ENCODE data around the gene WDR46. TPM values are rescaled to one million over a fixed set of nuclear protein-coding genes. Genes with fewer than 3 reads are reported as not detected.

Gene WDR46
- total and polyA plus RNA-seq, 2 of the 13 experiments (the other 11 are each of a cell fraction or from before 2014, with no cell fraction given), result 47.4 to 105 TPM

DNA sequence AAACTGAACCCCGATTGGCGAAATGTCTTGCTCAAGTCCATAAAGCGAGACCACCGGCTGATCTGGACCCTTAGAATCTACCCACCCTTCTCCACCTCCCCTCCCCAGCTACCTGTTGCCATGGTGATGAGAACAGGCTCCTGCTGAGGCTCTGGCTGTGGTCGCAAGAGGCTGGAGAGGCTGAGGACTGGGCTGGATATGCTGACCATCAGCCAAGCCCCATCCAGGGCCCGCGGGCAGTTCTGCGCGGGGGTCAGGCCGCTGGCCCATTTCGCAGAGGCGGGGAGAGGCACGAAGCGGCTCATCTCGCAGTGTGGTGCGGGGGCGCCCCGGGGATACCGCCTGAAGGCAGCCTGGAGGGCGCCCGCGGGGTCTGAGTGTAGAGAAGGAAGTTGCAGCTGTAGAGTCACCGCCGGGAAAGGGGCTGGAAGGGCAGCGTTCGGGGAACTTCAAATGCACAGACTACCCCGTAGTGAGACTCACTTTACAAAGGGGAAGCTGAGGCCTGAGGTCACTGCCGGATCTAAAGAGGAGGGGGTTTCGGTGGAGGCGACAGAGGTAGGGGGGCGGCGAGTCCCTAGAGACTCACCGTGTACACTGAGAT lies 24.2 kb upstream of the WDR46 start:
- no TSS peak for BruUV-seq (replicated peaks)
- no peak for FAIRE-seq
- H3K27ac ChIP-seq (ENCODE audit: extremely low read length, insufficient read depth, low read length), result peak overlapping the region; percentile 83
- intact Hi-C loops (cut with micrococcal nuclease; ENCODE audit: unreplicated experiment) (loop anchor here (5.0 kb wide), 1 partner anchor 41 kb away; the partner anchor contains the start of genes RPS18 and VPS52), in situ Hi-C loops (cut with HindIII; ENCODE audit: extremely low pct_ligation_motif_present, low pct_unique_long_range_greater_than_20kb) (no loop called here)
- peak overlapping the region; percentile 38 for H2AFZ ChIP-seq (ENCODE audit: low read length)
- H3K79me2 ChIP-seq (ENCODE audit: insufficient read depth, low read length), result peaks cover 20% of the 10 kb centered on the region
- H3K36me3 ChIP-seq (replicated peaks in 1 of 2; ENCODE audit: control insufficient read depth in 1 of 2, insufficient read depth in 2 of 2, low read length in 2 of 2), result 0 out of 5 replicates have a peak, but pooled peaks cover 0 to 2% of the 10 kb centered on the region in 2 experiments
- 1% methylated on average over 33 of the region's 33 CpGs for WGBS (ENCODE audit: low lambda C conversion rate)
- ChIA-PET POLR2A (interaction anchor here (0.6 to 2.7 kb wide), 10 partner anchors 11 to 341 kb away, joined by 3 to 40 read pairs (median 9); partner anchors contain the start of genes CUTA, PFDN6, PHF1 and RGL2), CTCF (ENCODE audit: low intra/inter-chr PET ratio, low total read pairs) (no interaction called here)
- H3K9me3 ChIP-seq (ENCODE audit: low read length), result no peaks in the 10 kb centered on the region
- ATAC-seq, result peak; percentile 31
- no peaks in the 10 kb centered on the region; a peak in 1 of 5 replicates for H3K27me3 ChIP-seq (ENCODE audit: control insufficient read depth in 1 of 2, insufficient read depth in 2 of 2, low read length in 2 of 2)
- peak overlapping the region; percentile 92 for H3K9ac ChIP-seq (ENCODE audit: insufficient read depth, low read depth, low read length)
- peaks cover 25% of the 10 kb centered on the region for H3K4me1 ChIP-seq (ENCODE audit: insufficient read depth, low read length)
- DNase-seq (ENCODE audit: low spot score), result no peak
- H3K4me2 ChIP-seq (ENCODE audit: low read depth, low read length), result peak overlapping the region; percentile 94
- peak overlapping the region; percentile 92 to 98 (median 98) for H3K4me3 ChIP-seq (replicated peaks in 1 of 3; ENCODE audit: insufficient read depth in 1 of 3, low read depth in 2 of 3, low read length in 3 of 3)
- peaks cover 3% of the 10 kb centered on the region; the same call in 1 of the 2 replicates for H4K20me1 ChIP-seq (ENCODE audit: insufficient read depth, low read length)
- TF ChIP-seq ZNF335 (CRISPR knock-in tag; IDR thresholded peaks at IDR 0.05) (no peak), SMAD3 (CRISPR knock-in tag; IDR thresholded peaks at IDR 0.05) (no peak), ZNF546 (CRISPR knock-in tag; conservative IDR thresholded peaks at IDR 0.05) (no peak), ATRX (CRISPR knock-in tag; IDR thresholded peaks at IDR 0.05; ENCODE audit: borderline replicate concordance) (no peak), ZNF816 (CRISPR knock-in tag; IDR thresholded peaks at IDR 0.05; ENCODE audit: borderline replicate concordance) (0 out of 2 replicates have a peak, but pooled peaks have one; percentile 0), ZNF619 (CRISPR knock-in tag; IDR thresholded peaks at IDR 0.05) (no peak), ZMYM3 (CRISPR knock-in tag; IDR thresholded peaks at IDR 0.05) (peak; percentile 17; the same call in 1 of the 2 replicates), GATAD2A (CRISPR knock-in tag; IDR thresholded peaks at IDR 0.05) (no peak), ZNF160 (CRISPR knock-in tag; IDR thresholded peaks at IDR 0.05) (no peak), GPN1 (CRISPR knock-in tag; IDR thresholded peaks at IDR 0.05; ENCODE audit: borderline replicate concordance) (no peak), POLR2G (IDR thresholded peaks at IDR 0.05; ENCODE audit: low read depth, low read length) (no peak), ZNF143 (CRISPR knock-in tag; IDR thresholded peaks at IDR 0.05) (no peak), FOSL2 (CRISPR knock-in tag; IDR thresholded peaks at IDR 0.05) (no peak), PPARG (CRISPR knock-in tag; conservative IDR thresholded peaks at IDR 0.05) (no peak), ZNF557 (CRISPR knock-in tag; IDR thresholded peaks at IDR 0.05) (no peak), ZNF646 (CRISPR knock-in tag; IDR thresholded peaks at IDR 0.05) (no peak), CBX5 (CRISPR knock-in tag; IDR thresholded peaks at IDR 0.05; ENCODE audit: borderline replicate concordance) (no peak), ZNF343 (CRISPR knock-in tag; IDR thresholded peaks at IDR 0.05) (no peak), GFI1 (CRISPR knock-in tag; IDR thresholded peaks at IDR 0.05; ENCODE audit: borderline replicate concordance) (no peak), DNMT3B (CRISPR knock-in tag; conservative IDR thresholded peaks at IDR 0.05) (no peak)
